Measurements from ENCODE around the gene PI4KA.
"Not testable (repeated sequence)": the region's sequence is repeated elsewhere in the genome, so short reads cannot be mapped to it uniquely, and the experiment has no call there.

PI4KA gene

GRCh38 chr22:20858615-20859416, at the start of gene PI4KA, which contains the start of gene SNAP29:
TSS of gene PI4KA (minus strand) at chr22:20858811. CDS start at chr22:20858725, 86 bp downstream.
TSS of gene SNAP29 (plus strand) at chr22:20859007. CDS start at chr22:20859111, 104 bp downstream.
- peak; percentile 69 for DNase-seq

- no peak for DNase-seq
Measured at GRCh38 chr22:20906387-20906767, 47.8 kb upstream of the PI4KA start.

GRCh38 chr22:20905415-20906386, 47.1 kb upstream of the PI4KA start:
- no peak for DNase-seq

GRCh38 chr22:20904980-20905355, 46.4 kb upstream of the PI4KA start:
- DNase-seq: no peak

- DNase-seq: no peak
Measured at GRCh38 chr22:20904008-20904979, 45.7 kb upstream of the PI4KA start.

GRCh38 chr22:20903093-20903492, 44.5 kb upstream of the PI4KA start:
- no peak for DNase-seq

GRCh38 chr22:20901093-20902033, 42.8 kb upstream of the PI4KA start:
- not testable (repeated sequence) for DNase-seq

GRCh38 chr22:20899827-20900423, 41.3 kb upstream of the PI4KA start:
- no peak for DNase-seq

GRCh38 chr22:20897737-20898136, 39.1 kb upstream of the PI4KA start:
- not testable (repeated sequence) for DNase-seq

GRCh38 chr22:20890975-20891374, 32.4 kb upstream of the PI4KA start:
- no peak for DNase-seq

- DNase-seq: no peak
Measured at GRCh38 chr22:20889904-20890540, 31.4 kb upstream of the PI4KA start.

GRCh38 chr22:20889025-20889704, 30.6 kb upstream of the PI4KA start:
- DNase-seq: no peak

- DNase-seq: no peak
Measured at GRCh38 chr22:20887375-20887774, 28.8 kb upstream of the PI4KA start.

- DNase-seq: no peak
Measured at GRCh38 chr22:20885557-20886323, 27.1 kb upstream of the PI4KA start.

- no peak for DNase-seq
Measured at GRCh38 chr22:20885017-20885556, 26.5 kb upstream of the PI4KA start.

- no peak for DNase-seq
Measured at GRCh38 chr22:20884454-20884853, 25.8 kb upstream of the PI4KA start.

GRCh38 chr22:20882855-20883254, 24.2 kb upstream of the PI4KA start:
- DNase-seq: no peak
